SU-DHL-6 (cell line): ENCODE measurements around the gene SPECC1.

Experiments used
- H2AFZ ChIP-seq: fragments of 200-600 bp; sonication (generic); 2 replicates; pipeline ENCODE4 v1.6.1; 2014; ENCODE audit warnings: low read depth, mild to moderate bottlenecking, moderate library complexity, mixed read lengths, antibody characterized with exemption, low read length; ENCODE audit not compliant: severe bottlenecking
- H3F3A ChIP-seq: fragments of 200-600 bp; shearing (Covaris generic); 2 replicates; pipeline ENCODE4 v1.6.0; 2016; ENCODE audit warnings: antibody characterized with exemption, mild to moderate bottlenecking; ENCODE audit not compliant: insufficient read depth
- H3K27ac ChIP-seq: fragments of 200-600 bp; sonication (generic); 2 replicates; pipeline ENCODE4 v1.5.1; 2016; ENCODE audit warnings: low read depth, mild to moderate bottlenecking, low read length, moderate library complexity, mixed read lengths
- H3K27me3 ChIP-seq: fragments of 200-600 bp; sonication (generic), shearing (Covaris generic); 2 replicates; pipeline ENCODE4 v1.6.0; 2014; ENCODE audit warnings: mild to moderate bottlenecking, low read length
- H3K36me3 ChIP-seq: fragments of 200-600 bp; sonication (generic); 2 replicates; pipeline ENCODE4 v1.6.1; 2014; ENCODE audit warnings: mild to moderate bottlenecking, low read length, mixed read lengths
- H3K4me2 ChIP-seq: fragments of 300-600, 200-600 bp; shearing (Covaris generic), sonication (generic); 2 replicates; pipeline ENCODE4 v1.6.0; 2014; ENCODE audit warnings: low read length, low read depth, mild to moderate bottlenecking; ENCODE audit not compliant: poor library complexity, severe bottlenecking
- H3K4me3 ChIP-seq: fragments of 200-600 bp; sonication (generic); 2 replicates; pipeline ENCODE4 v1.5.1; 2014; ENCODE audit warnings: antibody characterized with exemption, low read length, mild to moderate bottlenecking, mixed read lengths; ENCODE audit not compliant: insufficient read depth, poor library complexity, severe bottlenecking
- H3K79me2 ChIP-seq: fragments of 200-600 bp; sonication (generic); 2 replicates; pipeline ENCODE4 v1.6.1; 2014; ENCODE audit warnings: mild to moderate bottlenecking, low read length, moderate library complexity; ENCODE audit not compliant: insufficient read depth
- H3K9ac ChIP-seq: fragments of 200-600 bp; sonication (generic); 2 replicates; pipeline ENCODE4 v1.7.0; 2014; ENCODE audit warnings: mild to moderate bottlenecking, low read length
- H3K9me2 ChIP-seq: fragments of 200-600 bp; sonication (generic); replicated peaks from 2 replicates; pipeline ENCODE4 v1.6.1; 2014; ENCODE audit warnings: low read length; ENCODE audit not compliant: insufficient read depth
- H3K9me3 ChIP-seq: fragments of 200-600 bp; sonication (generic); 2 replicates; pipeline ENCODE4 v1.6.1; 2014; ENCODE audit warnings: low read length, mixed read lengths; ENCODE audit not compliant: insufficient read depth
- H4K20me1 ChIP-seq: fragments of 200-600 bp; sonication (generic); 2 replicates; pipeline ENCODE4 v1.6.1; 2014; ENCODE audit warnings: low read depth, mild to moderate bottlenecking, antibody characterized with exemption, low read length, moderate library complexity, mixed read lengths
- CTCF ChIP-seq: fragments of 200-600 bp; sonication (generic); IDR thresholded peaks from one replicate; pipeline ENCODE4 v1.5.1; 2017; ENCODE audit warnings: antibody characterized with exemption, mild to moderate bottlenecking, low read length, moderate library complexity; ENCODE audit not compliant: insufficient read depth, poor library complexity, severe bottlenecking
- EZH2phosphoT487 ChIP-seq: fragments of 200-600 bp; sonication (generic), shearing (Covaris generic); conservative IDR thresholded peaks from 2 replicates; pipeline ENCODE4 v1.6.1; 2018; ENCODE audit warnings: mild to moderate bottlenecking, antibody characterized with exemption, low read length, moderate library complexity, mixed read lengths

The SPECC1 gene

DNA sequence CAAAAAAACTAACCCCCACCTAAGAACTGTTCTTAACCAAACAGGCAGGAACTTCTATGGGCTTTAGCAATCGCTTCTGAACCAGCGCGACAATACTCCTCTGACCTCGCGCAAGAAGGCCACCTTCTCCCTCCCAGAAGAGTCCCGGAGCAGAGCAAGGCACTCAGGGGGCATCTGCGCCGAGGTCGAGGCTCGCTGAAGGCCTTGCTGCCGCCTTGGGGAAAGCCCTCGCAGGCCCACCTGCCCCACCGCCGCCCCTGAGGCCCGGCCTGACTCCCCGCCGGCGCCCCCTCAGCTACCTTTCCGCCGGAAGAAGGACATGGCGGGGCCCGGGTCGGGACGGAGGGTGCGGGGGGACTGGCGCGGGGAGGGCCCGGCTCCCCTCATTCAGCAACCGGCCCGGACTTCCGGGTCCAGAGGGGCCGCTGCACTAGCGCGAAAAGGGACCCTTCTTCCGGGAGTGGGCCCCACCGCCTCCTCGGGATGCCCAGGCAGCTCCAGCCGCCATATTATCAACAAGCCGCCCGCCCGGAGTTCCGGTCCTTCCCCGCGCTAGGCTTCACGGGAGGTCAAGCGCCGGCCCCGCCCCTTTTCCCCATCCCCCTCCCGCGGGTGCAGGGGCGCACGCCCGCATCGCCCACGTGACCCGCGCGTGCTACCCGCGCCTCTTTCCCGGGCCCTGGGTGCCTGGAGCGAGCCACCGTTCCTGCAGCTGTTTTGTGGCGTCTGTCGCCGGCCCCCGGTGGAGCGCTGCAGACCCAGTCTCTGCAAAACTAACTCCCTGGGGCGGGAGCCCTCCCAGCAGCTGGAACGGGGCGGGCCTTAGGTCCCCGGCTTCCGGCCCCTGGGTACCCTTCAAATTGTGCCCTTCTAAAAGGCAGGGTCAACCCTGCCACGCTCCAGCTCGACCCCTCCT lies 31.6 kb upstream of the SPECC1 start, which contains the start of gene AKAP10:
AKAP10 (minus strand) TSS at position 536 of the 916 bp plus-strand sequence; CDS start at position 387, 149 bp downstream.
- Histone ChIP-seq H3K4me3 (peak within 1 kb of the TSS; percentile 60), H2AFZ (peak within 1 kb of the TSS; percentile 99), H4K20me1 (no peaks in the 10 kb centered on the region), H3K9ac (peak within 1 kb of the TSS; percentile 97), H3F3A (0 out of 2 replicates have a peak, but pooled peaks cover 2% of the 10 kb centered on the region), H3K9me3 (no peaks in the 10 kb centered on the region), H3K79me2 (peaks cover 50% of the 10 kb centered on the region), H3K9me2 (no peaks in the 10 kb centered on the region), H3K27ac (peak within 1 kb of the TSS; percentile 83), H3K27me3 (no peaks in the 10 kb centered on the region), H3K36me3 (no peaks in the 10 kb centered on the region), H3K4me2 (peak within 1 kb of the TSS; percentile 97)
- no peak for TF ChIP-seq CTCF
- no peak for TF ChIP-seq EZH2phosphoT487

- H2AFZ ChIP-seq = peak overlapping the region; percentile 99
- H3K9me2 ChIP-seq = no peaks in the 10 kb centered on the region
- no peak for TF ChIP-seq EZH2phosphoT487
- no peak for TF ChIP-seq CTCF
- H3K27me3 ChIP-seq = no peaks in the 10 kb centered on the region
- peak overlapping the region; percentile 97 for H3K4me2 ChIP-seq
- peak overlapping the region; percentile 97 for H3K9ac ChIP-seq
- no peaks in the 10 kb centered on the region for H4K20me1 ChIP-seq
- no peaks in the 10 kb centered on the region for H3K9me3 ChIP-seq
- peak overlapping the region; percentile 83 for H3K27ac ChIP-seq
- H3K79me2 ChIP-seq = peaks cover 43% of the 10 kb centered on the region
- peak overlapping the region; percentile 60 for H3K4me3 ChIP-seq
- no peaks in the 10 kb centered on the region for H3K36me3 ChIP-seq
- 0 out of 2 replicates have a peak, but pooled peaks cover 2% of the 10 kb centered on the region for H3F3A ChIP-seq
Measured at GRCh38 chr17:19978209-19978802, 30.9 kb upstream of the SPECC1 start.

DNA sequence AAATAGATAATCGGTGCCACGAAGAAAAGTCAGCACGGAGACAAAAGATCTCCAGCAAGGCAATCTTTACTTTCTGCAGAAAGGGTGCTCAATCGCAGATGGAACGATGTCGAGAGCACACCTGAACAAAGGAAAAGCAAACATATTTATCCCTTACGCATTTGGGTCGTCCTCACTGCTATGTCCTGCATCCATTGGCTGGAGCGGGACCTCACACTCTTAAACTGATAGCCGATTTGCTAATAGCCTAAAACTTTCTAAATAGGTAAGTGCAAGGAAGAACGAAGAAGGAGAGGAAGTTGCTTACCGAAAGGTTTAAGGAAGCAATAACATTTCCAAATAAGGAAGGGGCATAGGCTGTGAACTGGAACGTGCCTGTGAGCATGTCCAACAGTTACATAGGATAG lies 30.4 kb upstream of the SPECC1 start:
- Histone ChIP-seq H3K79me2 (peaks cover 37% of the 10 kb centered on the region), H3K4me3 (peak overlapping the region; percentile 60), H3K4me2 (peak overlapping the region; percentile 97), H2AFZ (peak overlapping the region; percentile 99), H3K9me3 (no peaks in the 10 kb centered on the region), H3F3A (0 out of 2 replicates have a peak, but pooled peaks cover 2% of the 10 kb centered on the region), H3K36me3 (no peaks in the 10 kb centered on the region), H3K27ac (no peak overlapping the region), H3K27me3 (no peaks in the 10 kb centered on the region), H3K9ac (peak overlapping the region; percentile 97), H4K20me1 (no peaks in the 10 kb centered on the region), H3K9me2 (no peaks in the 10 kb centered on the region)
- no peak for TF ChIP-seq EZH2phosphoT487
- no peak for TF ChIP-seq CTCF
